Stimulated activated CD4-positive, alpha-beta T cell treated with anti-CD3 and anti-CD28 coated beads, Interleukin-15, amount 100 ng/mL, for 48 hours (primary cell): Measurements from ENCODE around the gene CACNA1I.
"Not testable (repeated sequence)": the region's sequence is repeated elsewhere in the genome, so short reads cannot be mapped to it uniquely, and the experiment has no call there.

Experiments
- DNase-seq, 2 donors: peaks; one replicate each; pipeline ENCODE4 v3.0.0-alpha.2; 2020; ENCODE audit warnings: low read depth in 2 of 2

Gene CACNA1I

GRCh38 chr22:39718921-39719475, 148.4 kb downstream of the CACNA1I start:
- no peak for DNase-seq

- no peak for DNase-seq
Observed at GRCh38 chr22:39719559-39720450, 149.3 kb downstream of the CACNA1I start.

- no peak for DNase-seq
Observed at GRCh38 chr22:39721206-39722031, 150.9 kb downstream of the CACNA1I start.

- no peak for DNase-seq
Observed at GRCh38 chr22:39722032-39722325, 151.4 kb downstream of the CACNA1I start.

- no peak for DNase-seq
Observed at GRCh38 chr22:39722501-39722900, 151.9 kb downstream of the CACNA1I start.

- DNase-seq: no peak
Observed at GRCh38 chr22:39723463-39723862, 152.9 kb downstream of the CACNA1I start.

- DNase-seq: no peak
Observed at GRCh38 chr22:39723899-39724351, 153.4 kb downstream of the CACNA1I start.

GRCh38 chr22:39724390-39724789, 153.8 kb downstream of the CACNA1I start:
- DNase-seq: no peak

- no peak for DNase-seq
Observed at GRCh38 chr22:39724857-39725256, 154.3 kb downstream of the CACNA1I start.

- no peak for DNase-seq
Observed at GRCh38 chr22:39725351-39726035, 154.9 kb downstream of the CACNA1I start.

GRCh38 chr22:39727541-39727940, 157.0 kb downstream of the CACNA1I start:
- DNase-seq: no peak

- DNase-seq: no peak
Observed at GRCh38 chr22:39728236-39728860, 157.8 kb downstream of the CACNA1I start.

GRCh38 chr22:39729141-39729934, 158.8 kb downstream of the CACNA1I start:
- no peak for DNase-seq

GRCh38 chr22:39731481-39731880, 160.9 kb downstream of the CACNA1I start:
- DNase-seq: no peak

GRCh38 chr22:39731881-39732555, 161.5 kb downstream of the CACNA1I start:
- DNase-seq: no peak

GRCh38 chr22:39732625-39733024, 162.1 kb downstream of the CACNA1I start:
- DNase-seq: no peak

- no peak for DNase-seq
Observed at GRCh38 chr22:39733191-39733590, 162.6 kb downstream of the CACNA1I start.

GRCh38 chr22:39734046-39734445, 163.5 kb downstream of the CACNA1I start:
- not testable (repeated sequence) for DNase-seq

GRCh38 chr22:39734866-39735265, 164.3 kb downstream of the CACNA1I start:
- DNase-seq: no peak

- DNase-seq: no peak
Observed at GRCh38 chr22:39735776-39736175, 165.2 kb downstream of the CACNA1I start.
